WTC11 (cell line): ENCODE data around the gene SLC44A1. TPM values are rescaled to one million over a fixed set of nuclear protein-coding genes. Genes with fewer than 3 reads are reported as not detected.

Source experiments
- ATAC-seq: fragments of 200-7000 bp; cut with Tn5 transposase; 2 replicates; pipeline ENCODE4 v1.10.0; 2021; ENCODE audit warnings: mild to moderate bottlenecking, moderate library complexity
- CTCF ChIA-PET: fragments of 300-600 bp; sonication (Branson Sonifier 250); formaldehyde crosslinking; loops from one replicate; lab custom pipeline; 2021; ENCODE audit warnings: antibody characterized with exemption; lab: Charles Lee
- POLR2A ChIA-PET: fragments of 350-600 bp; sonication (Branson Sonifier 250); formaldehyde crosslinking; loops from one replicate; lab custom pipeline; 2021; ENCODE audit warnings: antibody characterized with exemption; lab: Charles Lee
- DNase-seq: peaks from one replicate; pipeline ENCODE4 v3.0.0; 2021; ENCODE audit warnings: low spot score
- H3K27ac Mint-ChIP-seq: 2 replicates; pipeline ENCODE4 v1.8.0; 2021; ENCODE audit warnings: mixed read lengths
- H3K27me3 Mint-ChIP-seq: 2 replicates; pipeline ENCODE4 v1.8.0; 2021; ENCODE audit warnings: low read depth, mild to moderate bottlenecking, moderate library complexity, mixed read lengths
- H3K36me3 Mint-ChIP-seq: 2 replicates; pipeline ENCODE4 v1.8.0; 2021; ENCODE audit warnings: mixed read lengths
- H3K4me1 Mint-ChIP-seq: 2 replicates; pipeline ENCODE4 v1.8.0; 2022; ENCODE audit warnings: mixed read lengths
- H3K4me3 Mint-ChIP-seq: 2 replicates; pipeline ENCODE4 v1.8.0; 2021; ENCODE audit warnings: mild to moderate bottlenecking, moderate library complexity, mixed read lengths
- H3K9me3 Mint-ChIP-seq: 2 replicates; pipeline ENCODE4 v1.8.0; 2021; ENCODE audit warnings: mixed read lengths
- AFF4 ChIP-seq: sonication (generic); formaldehyde crosslinking; IDR thresholded peaks from 2 replicates; pipeline ENCODE4 v1.8.1; 2023; ENCODE audit warnings: mild to moderate bottlenecking, missing genetic modification reagents, borderline replicate concordance
- ATF3 ChIP-seq: sonication (generic); formaldehyde crosslinking; conservative IDR thresholded peaks from 2 replicates; pipeline ENCODE4 v1.8.1; 2022; ENCODE audit warnings: mild to moderate bottlenecking, missing genetic modification reagents
- CREM ChIP-seq: sonication (generic); formaldehyde crosslinking; IDR thresholded peaks from 2 replicates; pipeline ENCODE4 v1.8.1; 2022; ENCODE audit warnings: mild to moderate bottlenecking, missing genetic modification reagents, moderate library complexity
- E2F4 ChIP-seq: sonication (generic); formaldehyde crosslinking; IDR thresholded peaks from 2 replicates; pipeline ENCODE4 v1.8.1; 2022; ENCODE audit warnings: low read depth, mild to moderate bottlenecking, moderate library complexity, missing genetic modification reagents, borderline replicate concordance
- ELF4 ChIP-seq: sonication (generic); formaldehyde crosslinking; IDR thresholded peaks from 2 replicates; pipeline ENCODE4 v1.8.1; 2022; ENCODE audit warnings: low read depth, mild to moderate bottlenecking, moderate library complexity, missing genetic modification reagents
- FOXP1 ChIP-seq: sonication (generic); formaldehyde crosslinking; IDR thresholded peaks from 2 replicates; pipeline ENCODE4 v1.8.0; 2022; ENCODE audit warnings: missing genetic modification reagents, mild to moderate bottlenecking, moderate library complexity, borderline replicate concordance
- FOXP4 ChIP-seq: sonication (generic); formaldehyde crosslinking; IDR thresholded peaks from 2 replicates; pipeline ENCODE4 v1.8.0; 2022; ENCODE audit warnings: mild to moderate bottlenecking, missing genetic modification reagents
- GRHL2 ChIP-seq: fragments of 250-450 bp; sonication (Bioruptor Pico); IDR thresholded peaks from 2 replicates; pipeline ENCODE4 v1.8.0; 2022; ENCODE audit warnings: mild to moderate bottlenecking, moderate library complexity; ENCODE audit not compliant: insufficient replicate concordance, severe bottlenecking
- HMGXB4 ChIP-seq: sonication (generic); formaldehyde crosslinking; IDR thresholded peaks from 2 replicates; pipeline ENCODE4 v1.8.1; 2023; ENCODE audit warnings: mild to moderate bottlenecking, moderate library complexity, missing genetic modification reagents
- IRF1 ChIP-seq: sonication (generic); formaldehyde crosslinking; IDR thresholded peaks from 2 replicates; pipeline ENCODE4 v1.8.0; 2023; ENCODE audit warnings: missing genetic modification reagents
- IRF2 ChIP-seq: sonication (generic); formaldehyde crosslinking; IDR thresholded peaks from 2 replicates; pipeline ENCODE4 v1.8.0; 2022; ENCODE audit warnings: low read depth, missing genetic modification reagents, borderline replicate concordance
- JAZF1 ChIP-seq: fragments of 250-450 bp; sonication (Bioruptor Pico); IDR thresholded peaks from 2 replicates; pipeline ENCODE4 v1.9.0; 2021; ENCODE audit warnings: moderate library complexity, mild to moderate bottlenecking, inconsistent platforms
- MAX ChIP-seq: sonication (generic); formaldehyde crosslinking; IDR thresholded peaks from 2 replicates; pipeline ENCODE4 v1.8.0; 2022; ENCODE audit warnings: mild to moderate bottlenecking, missing genetic modification reagents
- TCF7 ChIP-seq: sonication (generic); formaldehyde crosslinking; IDR thresholded peaks from 2 replicates; pipeline ENCODE4 v1.8.0; 2022; ENCODE audit warnings: mild to moderate bottlenecking, low read depth, missing genetic modification reagents, moderate library complexity
- TEAD4 ChIP-seq: sonication (generic); formaldehyde crosslinking; IDR thresholded peaks from 2 replicates; pipeline ENCODE4 v1.8.0; 2022; ENCODE audit warnings: mild to moderate bottlenecking, missing genetic modification reagents
- ZNF317 ChIP-seq: sonication (generic); formaldehyde crosslinking; IDR thresholded peaks from 2 replicates; pipeline ENCODE4 v1.8.1; 2023; ENCODE audit warnings: low read depth, mild to moderate bottlenecking, moderate library complexity, missing genetic modification reagents, borderline replicate concordance
- ZNF425 ChIP-seq: fragments of 250-450 bp; sonication (Bioruptor Pico); conservative IDR thresholded peaks from 2 replicates; pipeline ENCODE4 v1.9.0; 2021; ENCODE audit warnings: mild to moderate bottlenecking
- total RNA-seq: library from RNA; stranded (reverse); gene quantifications from 3 replicates; pipeline ENCODE4 v1.2.3, GENCODE V29; 2021

SLC44A1 gene
- total RNA-seq, 1 experiment from 2014 or later, result 48.9 TPM

- no peak for TF ChIP-seq TEAD4 (CRISPR knock-in tag)
- TF ChIP-seq E2F4 (CRISPR knock-in tag), result no peak
- TF ChIP-seq JAZF1, result no peak
- no peak for TF ChIP-seq GRHL2 (CRISPR knock-in tag)
- no peak for TF ChIP-seq IRF1 (CRISPR knock-in tag)
- TF ChIP-seq MAX (CRISPR knock-in tag), result no peak
- Mint-ChIP-seq H3K27me3 (no peaks in the 10 kb centered on the region), H3K36me3 (peaks cover 3% of the 10 kb centered on the region), H3K27ac (peak overlapping the region; percentile 81), H3K4me1 (peaks cover 50% of the 10 kb centered on the region), H3K4me3 (no peak overlapping the region), H3K9me3 (peaks cover 5% of the 10 kb centered on the region)
- POLR2A ChIA-PET, result no interaction called here
- DNase-seq (no peak), ATAC-seq (peak; percentile 49)
- CTCF ChIA-PET, result interaction anchor here (0.7 to 1.0 kb wide), 2 partner anchors 16 to 247 kb away, joined by 3 to 4 read pairs; no protein-coding TSS in a partner anchor
These were observed 157.2 kb downstream of the SLC44A1 start for GRCh38 chr9:105401651-105402050.

GRCh38 chr9:105403552-105404248, 159.2 kb downstream of the SLC44A1 start:
- Mint-ChIP-seq H3K27ac (peak overlapping the region; percentile 88), H3K27me3 (no peaks in the 10 kb centered on the region), H3K4me1 (peaks cover 50% of the 10 kb centered on the region), H3K9me3 (peaks cover 10% of the 10 kb centered on the region), H3K4me3 (peak overlapping the region; percentile 41), H3K36me3 (peaks cover 3% of the 10 kb centered on the region)
- CTCF ChIA-PET, result interaction anchor here (0.6 kb wide), 1 partner anchor 8 kb away, joined by 3 read pairs; no protein-coding TSS in a partner anchor
- POLR2A ChIA-PET, result interaction anchor here (0.6 to 1.6 kb wide), 3 partner anchors 159 to 1704 kb away, joined by 4 to 8 read pairs (median 5); partner anchors contain the start of gene SLC44A1
- ATAC-seq (peak; percentile 83), DNase-seq (peak; percentile 22)
- TF ChIP-seq ZNF425 (no peak), HMGXB4 (no peak), TEAD4 (CRISPR knock-in tag) (no peak), ELF4 (no peak), ZNF317 (CRISPR knock-in tag) (no peak), IRF1 (CRISPR knock-in tag) (no peak), FOXP1 (CRISPR knock-in tag) (no peak), MAX (CRISPR knock-in tag) (no peak), GRHL2 (CRISPR knock-in tag) (no peak), CREM (CRISPR knock-in tag) (no peak), FOXP4 (CRISPR knock-in tag) (no peak), AFF4 (CRISPR knock-in tag) (no peak), TCF7 (CRISPR knock-in tag) (no peak), IRF2 (no peak), ATF3 (CRISPR knock-in tag) (no peak)
